ENCODE measurements around the gene CFAP92.

Gene CFAP92

DNA sequence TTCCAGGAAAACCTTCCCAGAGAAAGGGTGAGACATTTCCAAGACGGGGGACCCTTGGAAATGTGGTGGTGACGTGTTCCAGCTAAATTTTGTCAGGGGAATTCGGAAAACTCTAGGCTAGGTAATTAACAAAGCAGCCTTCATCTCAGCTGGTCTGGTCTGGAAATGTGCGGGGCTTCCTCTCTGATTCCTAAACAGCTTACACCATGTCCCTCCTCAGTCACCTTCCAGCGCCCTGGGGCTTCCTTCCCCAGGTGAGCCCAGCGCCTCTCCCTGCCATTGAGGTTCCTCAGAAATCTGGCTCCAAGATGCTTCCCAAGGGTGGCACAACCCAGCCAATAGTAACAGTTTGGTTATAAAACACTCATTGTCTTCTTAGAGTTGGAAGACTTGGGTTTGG lies 113.9 kb downstream of the CFAP92 start:
- no peak for TF ChIP-seq EZH2 (IDR thresholded peaks at IDR 0.05)
- no peak for TF ChIP-seq POLR2AphosphoS5 (IDR thresholded peaks at IDR 0.05; ENCODE audit: borderline replicate concordance, low read depth, low read length)
- no peak for TF ChIP-seq FOXP2 (optimal IDR thresholded peaks at IDR 0.05; ENCODE audit: control extremely low read depth, extremely low read length, insufficient read depth)
- Histone ChIP-seq H3K36me3 (ENCODE audit: insufficient read depth, low read length) (peaks cover 40% of the 10 kb centered on the region), H3K27ac (peak overlapping the region; percentile 83), H3K4me3 (peak overlapping the region; percentile 89), H3K9ac (ENCODE audit: insufficient read length) (peak overlapping the region; percentile 96), H3K9me3 (ENCODE audit: low read depth, low read length) (no peaks in the 10 kb centered on the region)
- DNase-seq (ENCODE audit: low read depth, low spot score) = no peak

DNA sequence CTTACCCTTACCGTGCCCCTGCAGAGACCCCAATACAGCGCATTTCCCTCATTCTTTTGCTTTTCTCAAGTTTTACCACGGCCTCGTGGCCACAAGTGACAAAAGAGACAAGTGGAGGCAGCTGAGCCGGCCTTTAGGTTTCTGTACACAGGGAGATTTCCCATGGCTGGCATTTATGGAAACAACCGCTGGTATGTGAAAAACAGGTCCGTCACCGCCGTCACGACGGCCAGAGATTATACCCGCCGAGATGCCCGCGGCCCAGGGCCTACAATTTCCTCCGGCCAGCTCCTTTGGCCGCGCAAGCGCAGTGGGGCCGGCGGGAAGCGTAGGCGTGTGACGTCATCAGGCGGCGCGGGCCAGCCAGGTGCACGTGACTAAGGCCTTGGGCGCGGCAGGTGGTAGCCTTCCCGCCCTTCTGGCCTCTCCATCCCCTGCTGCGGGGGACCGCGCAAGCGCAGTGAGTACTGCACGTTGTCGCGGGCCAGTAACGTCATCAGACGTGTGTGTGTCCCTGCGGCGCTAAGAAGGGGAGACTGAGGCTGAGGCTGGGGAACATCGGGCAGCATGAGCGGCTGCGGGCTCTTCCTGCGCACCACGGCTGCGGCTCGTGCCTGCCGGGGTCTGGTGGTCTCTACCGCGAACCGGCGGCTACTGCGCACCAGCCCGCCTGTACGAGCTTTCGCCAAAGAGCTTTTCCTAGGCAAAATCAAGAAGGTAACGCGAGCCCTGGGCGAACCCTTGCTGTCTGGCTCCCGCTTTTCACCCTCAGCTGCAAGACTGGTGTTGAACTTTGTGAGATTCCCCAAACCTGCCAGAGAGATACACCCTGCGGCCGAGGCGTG lies 114.5 kb downstream of the CFAP92 start, which contains the start of gene ACAD9:
Gene ACAD9, plus strand, starts transcription at position 496 of the 845 bp plus-strand sequence. Its CDS starts 72 bp downstream, at position 568.
- H3K36me3 ChIP-seq (ENCODE audit: insufficient read depth, low read length) = peaks cover 33% of the 10 kb centered on the region

DNA sequence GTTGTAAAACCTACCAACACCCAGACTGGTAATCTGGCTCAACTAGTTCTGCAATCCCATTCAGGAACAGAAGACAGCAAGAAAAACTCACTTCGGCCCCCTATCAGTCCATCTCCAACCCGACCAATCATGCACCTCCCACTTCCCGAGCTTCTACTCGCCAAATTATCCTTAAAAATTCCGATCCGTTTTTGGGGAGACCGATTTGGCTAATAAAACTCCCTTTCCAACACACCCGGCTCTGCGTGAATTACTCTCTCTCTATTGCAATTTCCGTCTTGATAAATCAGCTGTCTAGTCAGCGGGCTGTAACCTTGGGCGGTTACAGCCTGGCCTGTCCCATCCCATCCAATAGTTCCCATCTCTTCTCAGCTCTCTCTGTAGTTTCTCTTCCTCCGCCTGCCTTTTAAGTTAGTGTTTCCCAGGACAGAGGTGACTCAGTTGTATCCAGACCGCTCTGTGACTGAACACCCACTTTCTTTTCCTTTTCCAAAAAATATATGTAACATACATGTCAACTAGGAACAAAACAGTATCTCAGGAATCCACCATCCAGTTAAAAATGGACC lies 115.2 kb downstream of the CFAP92 start:
- Histone ChIP-seq H3K9me3 (ENCODE audit: low read depth, low read length) (no peaks in the 10 kb centered on the region), H3K4me3 (peak overlapping the region; percentile 89), H3K36me3 (ENCODE audit: insufficient read depth, low read length) (peaks cover 26% of the 10 kb centered on the region), H3K27ac (peak overlapping the region; percentile 87), H3K9ac (ENCODE audit: insufficient read length) (peak overlapping the region; percentile 96)
- no peak for DNase-seq (ENCODE audit: low read depth, low spot score)
- no peak for TF ChIP-seq FOXP2 (optimal IDR thresholded peaks at IDR 0.05; ENCODE audit: control extremely low read depth, extremely low read length, insufficient read depth)
- TF ChIP-seq EZH2 (IDR thresholded peaks at IDR 0.05) = no peak
- no peak for TF ChIP-seq POLR2AphosphoS5 (IDR thresholded peaks at IDR 0.05; ENCODE audit: borderline replicate concordance, low read depth, low read length)

More for the DNA sequence above, 114.5 kb downstream of the CFAP92 start, which contains the start of gene ACAD9:
- H3K27ac ChIP-seq = peak within 1 kb of the TSS; percentile 87
- no peaks in the 10 kb centered on the region for H3K9me3 ChIP-seq (ENCODE audit: low read depth, low read length)
- TF ChIP-seq EZH2 (IDR thresholded peaks at IDR 0.05) (no peak), FOXP2 (optimal IDR thresholded peaks at IDR 0.05; ENCODE audit: control extremely low read depth, extremely low read length, insufficient read depth) (peak; percentile 78), POLR2AphosphoS5 (IDR thresholded peaks at IDR 0.05; ENCODE audit: borderline replicate concordance, low read depth, low read length) (peak; percentile 98)
- peak within 1 kb of the TSS; percentile 89 for H3K4me3 ChIP-seq
- peak; percentile 93 for DNase-seq (ENCODE audit: low read depth, low spot score)
- H3K9ac ChIP-seq (ENCODE audit: insufficient read length) = peak within 1 kb of the TSS; percentile 96

GRCh38 chr3:128878011-128878457 lies 115.8 kb downstream of the CFAP92 start:
- Histone ChIP-seq H3K27ac (peak overlapping the region; percentile 35), H3K4me3 (peak overlapping the region; percentile 89), H3K9me3 (ENCODE audit: low read depth, low read length) (no peaks in the 10 kb centered on the region), H3K9ac (ENCODE audit: insufficient read length) (peak overlapping the region; percentile 96), H3K36me3 (ENCODE audit: insufficient read depth, low read length) (peaks cover 24% of the 10 kb centered on the region)
- TF ChIP-seq FOXP2 (optimal IDR thresholded peaks at IDR 0.05; ENCODE audit: control extremely low read depth, extremely low read length, insufficient read depth) (no peak), POLR2AphosphoS5 (IDR thresholded peaks at IDR 0.05; ENCODE audit: borderline replicate concordance, low read depth, low read length) (no peak), EZH2 (IDR thresholded peaks at IDR 0.05) (no peak)
- no peak for DNase-seq (ENCODE audit: low read depth, low spot score)

- H3K27ac ChIP-seq = no peak overlapping the region
Observed at GRCh38 chr3:128875556-128876120, 118.2 kb downstream of the CFAP92 start.

GRCh38 chr3:128874481-128875180 lies 119.2 kb downstream of the CFAP92 start:
- TF ChIP-seq POLR2AphosphoS5 (IDR thresholded peaks at IDR 0.05; ENCODE audit: borderline replicate concordance, low read depth, low read length) (no peak), FOXP2 (optimal IDR thresholded peaks at IDR 0.05; ENCODE audit: control extremely low read depth, extremely low read length, insufficient read depth) (no peak), EZH2 (IDR thresholded peaks at IDR 0.05) (no peak)
- no peak overlapping the region for H3K4me3 ChIP-seq
- H3K9ac ChIP-seq (ENCODE audit: insufficient read length) = no peak overlapping the region
- H3K36me3 ChIP-seq (ENCODE audit: insufficient read depth, low read length) = peaks cover 6% of the 10 kb centered on the region; the same call in 1 of the 2 replicates
- DNase-seq (ENCODE audit: low read depth, low spot score) = no peak
- H3K9me3 ChIP-seq (ENCODE audit: low read depth, low read length) = no peaks in the 10 kb centered on the region
- H3K27ac ChIP-seq = no peak overlapping the region

More at GRCh38 chr3:128875556-128876120, 118.2 kb downstream of the CFAP92 start:
- TF ChIP-seq FOXP2 (optimal IDR thresholded peaks at IDR 0.05; ENCODE audit: control extremely low read depth, extremely low read length, insufficient read depth) (no peak), POLR2AphosphoS5 (IDR thresholded peaks at IDR 0.05; ENCODE audit: borderline replicate concordance, low read depth, low read length) (0 out of 2 replicates have a peak, but pooled peaks have one; percentile 29), EZH2 (IDR thresholded peaks at IDR 0.05) (no peak)
- Histone ChIP-seq H3K9me3 (ENCODE audit: low read depth, low read length) (no peaks in the 10 kb centered on the region), H3K36me3 (ENCODE audit: insufficient read depth, low read length) (peaks cover 6% of the 10 kb centered on the region), H3K4me3 (no peak overlapping the region), H3K9ac (ENCODE audit: insufficient read length) (no peak overlapping the region)
- DNase-seq (ENCODE audit: low read depth, low spot score) = no peak

DNA sequence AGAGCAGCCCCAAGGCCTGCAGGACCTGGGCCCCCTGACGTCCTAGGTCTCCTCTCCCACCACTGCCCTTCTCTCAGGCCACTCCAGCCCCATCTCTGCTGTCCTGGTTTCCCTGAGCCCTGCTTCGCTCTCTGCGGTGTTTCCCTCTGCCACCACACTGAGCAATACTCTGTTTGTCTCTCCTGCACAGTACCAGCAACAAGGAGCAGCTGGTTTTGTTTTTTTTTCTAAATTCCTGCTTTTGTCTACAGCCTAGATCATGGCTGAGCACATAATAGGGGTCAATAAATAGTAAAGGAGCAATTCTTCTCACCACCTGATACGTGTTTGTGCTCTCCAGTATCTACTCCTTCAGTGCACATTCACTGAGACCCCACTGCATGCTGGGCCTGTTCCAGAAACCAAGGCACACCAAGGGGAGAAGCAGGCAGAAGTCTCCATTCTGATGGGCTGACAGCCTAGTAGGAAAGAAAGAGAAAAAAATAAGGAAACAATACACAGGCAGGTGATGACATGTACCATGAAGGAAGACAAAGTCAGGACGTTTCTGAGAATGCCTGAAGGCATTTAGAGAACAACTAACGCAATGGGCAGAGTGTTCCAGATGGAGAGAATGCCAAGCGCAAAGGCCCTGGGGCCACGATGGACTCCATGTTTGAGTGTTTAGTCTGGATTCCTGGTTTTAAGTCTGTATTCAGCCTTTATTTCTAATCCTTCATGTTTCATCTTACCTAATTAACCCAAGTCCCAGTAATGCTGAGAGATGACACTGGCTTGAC lies 120.4 kb downstream of the CFAP92 start:
- Histone ChIP-seq H3K36me3 (ENCODE audit: insufficient read depth, low read length) (peaks cover 6% of the 10 kb centered on the region; the same call in 1 of the 2 replicates), H3K9ac (ENCODE audit: insufficient read length) (no peak overlapping the region), H3K4me3 (no peak overlapping the region), H3K9me3 (ENCODE audit: low read depth, low read length) (no peaks in the 10 kb centered on the region), H3K27ac (no peak overlapping the region)
- DNase-seq (ENCODE audit: low read depth, low spot score) = no peak
- TF ChIP-seq POLR2AphosphoS5 (IDR thresholded peaks at IDR 0.05; ENCODE audit: borderline replicate concordance, low read depth, low read length) (no peak), EZH2 (IDR thresholded peaks at IDR 0.05) (no peak), FOXP2 (optimal IDR thresholded peaks at IDR 0.05; ENCODE audit: control extremely low read depth, extremely low read length, insufficient read depth) (no peak)

Measured in SK-N-MC (cell line).